Upper lobe of left lung (tissue), 4 donors: ENCODE results near the gene SDC3.

Experiments used
- CTCF ChIP-seq, 6 experiments: fragments of 450-650 bp in 4 of 6; fragments of 200-600 bp in 2 of 6; sonication (generic) in 2 of 6; IDR thresholded peaks; one replicate each; pipeline ENCODE4 v1.5.1; 2016 to 2019; ENCODE audit warnings: antibody characterized with exemption in 6 of 6
- EP300 ChIP-seq, 4 donors: sonication (generic); formaldehyde crosslinking; IDR thresholded peaks; one replicate each; pipeline ENCODE4 v1.5.1; 2017; ENCODE audit warnings: antibody characterized with exemption in 4 of 4, control low read depth in 2 of 4
- POLR2A ChIP-seq, 4 donors: fragments of 450-650 bp; IDR thresholded peaks; one replicate each; pipeline ENCODE4 v1.5.1; 2016 to 2017; ENCODE audit warnings: antibody characterized with exemption in 4 of 4, mild to moderate bottlenecking in 2 of 4
- POLR2AphosphoS5 ChIP-seq, 2 donors: sonication (generic); formaldehyde crosslinking; IDR thresholded peaks; one replicate each; pipeline ENCODE4 v1.5.1; 2017; ENCODE audit warnings: antibody characterized with exemption in 2 of 2

- TF ChIP-seq CTCF (IDR thresholded peaks at IDR 0.05) (no peak), POLR2A (IDR thresholded peaks at IDR 0.05) (no peak), EP300 (IDR thresholded peaks at IDR 0.05) (no peak), POLR2AphosphoS5 (IDR thresholded peaks at IDR 0.05) (no peak)
Observed at GRCh38 chr1:30830537-30830936, 78.0 kb downstream of the SDC3 start.
